GM18505 (cell line): Measurements from ENCODE around the gene RPL22.

Experiments
- ATAC-seq: cut with Tn5 transposase; IDR thresholded peaks from one replicate; pipeline ENCODE4 v1.9.1; 2021; ENCODE audit not compliant: unreplicated experiment
- POLR2A ChIP-seq: IDR thresholded peaks from 4 replicates; pipeline ENCODE4 v1.6.1; 2011; ENCODE audit warnings: borderline replicate concordance; ENCODE audit not compliant: insufficient read depth, insufficient read length; ENCODE audit errors: extremely low read depth

Gene RPL22

DNA sequence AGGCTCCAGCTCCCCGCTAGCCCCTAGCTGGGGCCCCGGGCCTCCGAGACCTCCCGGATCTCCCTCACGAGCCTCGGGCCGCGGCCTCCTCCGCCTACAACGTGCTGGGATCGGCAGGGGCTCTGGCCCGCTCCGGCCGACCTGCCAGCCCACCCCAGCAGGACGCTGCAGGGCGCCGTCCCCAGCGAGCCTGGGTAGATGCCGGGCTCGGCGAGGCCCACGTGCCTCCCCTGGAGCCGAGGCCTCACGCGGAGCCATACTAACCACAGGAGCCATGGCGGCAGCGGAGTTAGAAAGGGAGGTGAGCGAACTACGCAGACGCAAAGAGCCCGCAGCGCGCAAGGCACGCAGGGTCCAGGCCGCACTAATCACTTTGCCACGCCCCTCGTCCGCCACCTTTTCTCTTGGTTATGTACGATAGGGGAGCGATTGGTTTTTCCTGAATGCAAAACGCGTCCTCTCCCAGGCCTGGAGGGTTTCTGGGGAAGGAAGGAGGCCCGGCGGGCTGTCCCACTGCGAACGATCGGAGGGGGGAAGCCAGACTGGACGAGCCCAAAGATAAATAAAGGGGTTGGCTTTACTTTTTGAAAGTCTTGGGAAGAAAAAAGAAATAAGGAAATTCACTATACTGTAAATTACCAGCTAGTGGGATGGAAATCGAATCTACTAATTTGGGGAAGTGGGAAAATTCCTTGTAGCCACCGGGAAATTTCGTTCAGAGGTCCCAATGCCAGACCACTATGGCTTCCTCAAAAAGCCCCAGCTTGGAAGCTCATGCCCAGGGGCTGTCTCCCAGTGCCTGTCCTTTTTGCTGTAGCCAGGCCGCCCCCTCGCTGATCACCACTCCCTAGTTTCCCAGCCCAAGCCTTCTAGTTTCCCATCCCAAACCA lies at the start of gene RPL22:
RPL22 (minus strand) TSS at position 298 of the 890 bp plus-strand sequence; CDS start at position 276, 22 bp downstream.
- peak; percentile 88 for TF ChIP-seq POLR2A
- peak; percentile 86 for ATAC-seq

DNA sequence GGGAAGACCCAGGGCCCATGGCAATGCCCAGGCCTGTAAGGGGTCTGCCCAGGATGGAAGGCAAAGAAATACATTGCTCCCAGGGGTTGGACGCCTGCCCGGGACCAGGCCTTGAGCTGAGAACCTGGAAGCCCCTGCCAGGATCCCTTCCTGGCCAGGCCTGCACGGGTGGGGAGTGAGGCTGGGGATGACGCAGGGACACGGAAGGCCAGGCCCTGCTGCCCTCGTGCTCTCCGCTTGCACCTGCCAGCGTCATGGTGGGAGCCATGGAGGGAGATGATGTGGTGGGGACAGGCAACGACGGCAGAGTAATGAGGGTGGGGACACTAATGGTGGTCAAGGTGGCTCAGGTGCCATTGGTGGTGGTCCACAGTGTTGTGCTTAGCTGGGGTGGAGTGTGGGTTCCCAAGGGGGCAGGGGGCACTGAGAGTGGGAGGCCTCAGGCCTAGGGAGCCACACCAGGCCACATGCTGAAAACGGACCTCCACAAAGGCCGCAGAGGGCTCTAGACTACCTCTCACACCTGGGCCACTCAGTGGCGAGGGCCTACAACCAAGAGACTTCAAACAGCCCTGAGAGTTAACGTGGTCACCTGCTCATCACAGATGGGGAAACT lies 48.9 kb upstream of the RPL22 start:
- TF ChIP-seq POLR2A: no peak
- ATAC-seq: no peak

DNA sequence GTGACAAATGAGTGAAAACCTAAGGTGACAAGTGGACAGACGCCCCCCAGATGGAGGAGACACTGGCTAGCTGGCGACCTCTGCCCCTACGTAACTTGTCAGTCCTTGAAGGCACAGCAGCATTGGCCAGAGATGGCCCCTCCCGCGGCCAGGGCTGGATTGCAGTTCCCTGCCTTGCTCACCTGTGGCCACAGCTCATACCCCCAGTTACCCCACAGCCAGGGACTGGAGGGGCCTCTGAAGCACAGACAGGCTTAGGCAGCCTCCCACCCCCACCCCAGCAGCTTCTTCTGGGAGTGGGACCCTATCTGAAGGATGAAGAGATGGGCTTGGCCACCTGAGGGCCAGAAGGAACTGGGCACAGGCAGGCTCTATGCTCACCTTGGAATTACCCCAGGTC lies 48.3 kb upstream of the RPL22 start:
- ATAC-seq: no peak
- TF ChIP-seq POLR2A: no peak

DNA sequence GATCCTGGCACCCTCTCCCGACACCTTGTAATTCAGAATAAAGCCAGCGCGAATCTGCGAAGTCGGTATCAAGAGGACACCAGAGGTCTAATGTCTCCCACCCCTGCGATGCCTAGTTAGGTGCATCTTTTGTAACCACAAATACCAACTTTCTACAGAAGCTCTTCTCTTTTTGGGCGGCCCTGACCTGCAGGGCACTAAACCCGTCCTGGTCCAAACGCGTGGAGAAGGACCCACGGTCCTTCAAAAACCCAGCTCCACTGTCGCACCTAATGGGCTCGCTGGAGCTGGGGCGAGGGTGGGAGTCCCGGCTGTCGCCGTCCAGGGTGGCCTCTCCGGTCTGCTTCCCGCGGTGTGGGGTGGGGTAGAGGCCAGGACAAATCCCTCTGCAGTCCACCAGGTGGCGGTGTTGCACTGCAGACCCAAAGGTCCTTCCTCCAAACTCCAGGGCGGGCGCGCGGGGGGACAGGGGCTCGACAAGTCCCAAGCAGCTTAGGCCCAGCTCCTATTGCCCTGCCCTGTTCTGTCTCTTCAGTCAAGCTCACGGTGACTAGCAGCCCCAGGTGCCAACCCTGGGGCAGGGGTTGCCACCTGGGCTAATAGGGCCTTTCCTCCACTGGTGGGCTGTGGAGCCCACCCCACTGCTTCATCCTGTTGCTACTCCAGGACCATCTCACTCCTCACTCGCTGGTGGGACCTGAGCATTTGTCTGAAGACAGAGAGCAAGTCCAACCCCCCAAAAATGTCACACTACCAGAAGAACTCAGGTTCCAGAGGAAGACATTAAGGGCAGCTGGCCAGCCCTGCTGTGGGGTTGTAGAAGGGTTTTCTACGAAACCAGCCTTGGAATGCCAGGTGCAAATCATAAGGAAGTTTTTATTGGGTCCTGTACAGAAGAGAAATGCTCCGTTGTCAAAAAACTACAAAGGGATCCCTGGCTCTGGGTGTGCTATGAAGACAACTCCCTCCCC lies 47.4 kb upstream of the RPL22 start:
- no peak for TF ChIP-seq POLR2A
- ATAC-seq: no peak

DNA sequence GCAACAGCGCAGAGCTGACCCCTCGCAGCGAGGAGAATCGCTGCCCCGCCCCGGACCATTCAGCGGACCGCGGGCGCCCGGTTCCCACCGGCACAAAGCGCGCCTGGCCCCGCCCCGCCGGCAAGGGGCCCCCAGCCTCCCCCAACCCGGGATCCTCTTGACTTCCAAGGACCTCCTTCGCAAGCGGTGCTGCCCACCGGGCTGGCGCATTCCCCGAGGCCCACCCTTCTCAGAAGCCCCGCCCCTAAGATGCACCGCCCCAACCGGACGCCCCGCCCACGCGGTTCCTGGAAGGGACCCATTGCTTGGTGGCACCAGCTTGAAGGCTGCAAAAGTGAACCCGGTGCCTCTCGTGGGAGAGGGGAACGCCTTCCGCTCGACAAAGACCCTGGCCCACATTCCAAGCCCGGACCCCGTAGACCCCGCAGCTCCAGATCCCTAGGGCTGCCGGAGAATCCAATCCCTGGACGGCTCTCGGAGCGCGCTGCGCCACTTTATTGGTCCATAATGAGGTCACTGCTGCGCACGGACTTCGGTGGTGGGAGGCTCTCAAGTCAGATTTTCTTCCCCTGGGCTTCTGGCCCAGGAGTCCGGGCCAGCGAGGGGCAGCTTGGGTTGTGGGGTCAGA lies 46.6 kb upstream of the RPL22 start:
- no peak for ATAC-seq

DNA sequence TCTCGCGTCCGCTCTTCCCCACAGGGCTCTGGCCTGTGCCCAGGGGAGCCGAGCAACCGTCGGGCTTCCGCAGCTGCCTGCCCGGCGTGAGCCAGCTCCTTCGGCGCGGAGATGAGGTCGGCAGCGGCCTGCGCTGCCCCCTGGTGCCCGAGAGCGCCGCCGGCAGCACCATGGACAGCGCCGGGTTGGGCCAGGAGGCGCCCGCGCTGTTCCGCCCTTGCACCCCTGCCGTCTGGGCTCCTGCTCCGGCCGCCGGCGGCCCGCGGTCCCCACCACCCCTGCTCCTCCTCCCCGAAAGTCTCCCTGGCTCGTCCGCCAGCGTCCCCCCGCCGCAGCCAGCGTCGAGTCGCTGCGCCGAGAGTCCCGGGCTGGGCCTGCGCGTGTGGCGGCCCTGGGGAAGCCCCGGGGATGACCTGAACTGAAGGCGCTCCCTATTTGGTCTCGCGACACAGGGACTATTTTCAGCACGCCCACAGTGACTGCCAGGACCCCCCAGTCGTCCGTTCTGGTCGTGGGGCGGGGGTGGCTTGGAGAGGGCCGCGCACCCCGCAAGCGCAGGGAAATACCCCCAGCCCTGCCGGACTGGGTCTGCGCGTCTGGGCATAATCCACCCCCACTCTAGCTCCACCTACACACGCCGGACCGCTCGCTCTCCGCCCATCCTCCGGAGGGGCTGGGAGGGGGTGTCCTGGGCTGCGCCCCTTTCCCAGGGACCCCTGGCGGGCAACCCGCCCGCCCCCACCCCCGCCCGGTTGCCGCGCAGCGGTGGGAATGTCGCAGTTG lies 45.9 kb upstream of the RPL22 start:
- no peak for TF ChIP-seq POLR2A
- ATAC-seq: no peak

More for the DNA sequence above, 46.6 kb upstream of the RPL22 start:
- TF ChIP-seq POLR2A: no peak

DNA sequence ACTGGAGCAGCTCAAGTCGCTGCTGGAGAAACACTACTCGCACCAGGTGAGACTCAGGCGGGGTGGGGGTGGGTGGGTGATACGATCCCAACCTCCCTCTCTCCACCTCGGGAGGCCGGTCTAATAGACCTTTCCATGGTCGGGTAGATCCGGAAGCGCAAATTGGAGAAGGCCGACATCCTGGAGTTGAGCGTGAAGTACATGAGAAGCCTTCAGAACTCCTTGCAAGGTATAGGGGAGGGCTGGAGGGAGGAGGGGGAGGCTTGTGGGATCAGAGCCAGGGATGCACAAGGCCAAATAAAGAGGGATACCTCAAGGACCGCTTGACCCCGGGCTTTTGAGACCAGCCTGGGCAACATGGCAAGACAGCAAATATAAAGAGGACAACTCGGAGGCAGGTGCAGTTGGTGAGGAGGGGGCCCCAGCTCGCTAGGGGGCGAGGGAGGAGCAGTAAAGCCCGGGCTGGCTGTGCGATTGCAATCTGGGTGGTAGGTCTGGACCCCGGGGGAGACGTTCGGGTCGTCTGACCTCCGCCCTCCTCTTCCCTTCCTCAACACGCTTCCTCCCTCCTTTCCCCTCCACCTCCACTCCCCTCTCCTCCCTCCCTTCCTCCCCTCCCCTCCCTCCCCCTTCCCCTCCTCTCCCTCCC lies 45.1 kb upstream of the RPL22 start:
- no peak for ATAC-seq
- TF ChIP-seq POLR2A: no peak

DNA sequence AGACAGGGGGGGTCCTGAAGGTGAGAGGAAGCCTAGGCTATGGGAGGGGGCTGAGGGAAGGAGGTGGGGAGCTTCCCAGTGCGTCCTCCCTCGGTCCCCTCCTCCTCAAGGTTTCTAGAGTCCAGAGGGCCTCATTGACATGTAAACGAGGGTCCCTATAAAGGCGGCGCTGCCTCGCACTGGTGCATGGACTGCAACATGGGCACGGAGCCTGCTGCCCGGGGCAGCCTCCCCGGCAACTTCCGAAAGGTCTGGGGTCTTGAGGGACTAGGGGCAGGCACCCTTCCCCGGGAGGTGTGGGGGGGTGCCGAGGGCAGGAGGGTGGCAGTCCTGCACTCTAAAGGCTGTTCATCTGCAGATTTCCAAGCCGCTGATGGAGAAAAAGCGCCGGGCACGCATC lies 44.6 kb upstream of the RPL22 start, which contains the start of gene HES3:
HES3 (plus strand) TSS at position 187 of the 400 bp plus-strand sequence; CDS start at position 374, 187 bp downstream.
- ATAC-seq: no peak
- TF ChIP-seq POLR2A: no peak

DNA sequence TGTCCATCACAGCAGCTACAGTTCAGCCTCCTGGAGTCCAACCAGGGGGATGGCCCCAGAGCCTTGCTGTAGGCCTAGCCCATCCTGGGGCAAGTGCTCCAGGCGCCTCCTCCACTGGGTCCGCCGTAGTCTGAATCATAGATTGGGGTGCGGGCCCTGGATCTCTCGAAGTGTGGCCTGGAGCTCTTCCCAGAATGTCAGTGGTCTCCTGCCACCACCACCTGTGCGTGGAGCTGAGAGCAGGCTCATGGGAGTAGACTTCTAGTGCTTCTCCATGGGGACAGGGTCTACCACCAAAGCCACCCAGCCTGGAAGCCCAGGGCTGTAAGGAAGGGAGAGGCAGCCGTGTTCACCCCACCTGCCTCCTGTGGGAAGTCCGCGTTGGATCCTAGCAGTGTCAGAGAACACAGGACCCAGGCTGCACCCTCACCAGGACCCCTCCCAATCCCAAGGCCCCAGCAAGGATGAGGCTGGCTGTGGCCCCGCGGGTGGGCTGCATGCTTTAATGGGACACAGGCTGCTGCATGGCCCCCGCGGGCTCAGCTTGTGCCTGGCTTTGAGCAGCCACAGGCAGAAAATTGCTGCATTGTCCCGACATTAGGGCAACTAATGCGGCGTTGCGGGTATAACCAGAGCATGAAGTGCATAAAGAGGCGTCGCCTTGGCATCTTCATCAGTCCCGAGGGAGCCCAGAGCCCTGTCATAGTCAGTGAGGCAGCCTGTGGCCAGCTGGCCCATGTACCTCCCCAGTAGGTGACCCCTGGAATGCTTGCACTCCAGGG lies 43.8 kb upstream of the RPL22 start:
- ATAC-seq: no peak
- no peak for TF ChIP-seq POLR2A

DNA sequence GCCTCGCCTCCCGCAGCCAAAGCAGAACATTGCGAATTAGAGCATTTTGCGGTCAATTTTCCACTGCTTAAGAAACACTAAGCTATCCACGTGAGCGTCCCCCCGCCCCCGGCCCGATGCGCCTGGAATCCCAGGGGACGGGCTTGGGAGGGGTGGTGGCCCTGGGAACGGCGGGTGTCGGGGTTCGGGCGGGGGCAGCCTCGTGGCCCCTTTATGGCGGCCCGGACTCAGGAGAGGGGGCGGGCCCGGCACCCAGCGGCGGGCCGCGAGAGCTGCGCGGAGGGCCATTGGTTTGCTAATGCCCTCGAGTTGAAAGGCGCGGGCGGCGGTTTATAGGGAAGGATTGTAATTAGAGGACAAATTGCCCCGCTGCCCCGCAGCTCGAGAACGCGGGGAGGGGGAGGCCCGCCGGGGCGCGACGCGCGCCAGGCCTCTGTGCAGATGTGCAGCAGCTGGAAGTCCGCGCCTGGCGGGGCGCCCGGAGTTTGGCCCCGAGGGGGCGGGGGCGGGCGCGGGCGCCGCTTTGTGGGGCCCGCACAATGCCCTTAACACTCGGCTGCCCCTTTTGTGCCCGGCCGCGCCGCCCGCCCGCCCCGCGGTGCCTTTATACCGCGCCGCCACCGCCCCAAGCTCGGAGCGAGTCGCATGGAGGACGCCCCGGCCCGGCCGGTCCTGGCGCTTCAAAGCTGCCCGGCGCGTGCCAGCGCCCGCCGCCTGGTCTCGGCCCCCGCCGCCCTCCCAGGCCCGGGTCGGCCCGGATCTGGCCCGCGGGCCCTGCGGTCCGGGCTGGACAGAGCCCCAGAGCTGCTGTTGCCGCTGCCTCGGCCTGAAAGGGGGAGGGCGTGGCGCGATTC lies 42.7 kb upstream of the RPL22 start:
- TF ChIP-seq POLR2A: no peak
- ATAC-seq: no peak
